GM12878 (cell line): ENCODE data around the gene PATE2. TPM values are rescaled to one million over a fixed set of nuclear protein-coding genes. Genes with fewer than 3 reads are reported as not detected.

ENCODE experiments used
- ATAC-seq: fragments of 200-7000 bp; cut with Tn5 transposase; 3 replicates; pipeline ENCODE4 v1.9.1; 2020; ENCODE audit warnings: mild to moderate bottlenecking, moderate library complexity
- BruUV-seq: library from RNA; stranded (reverse); fragments of 400-500 nt; replicated peaks from 2 replicates; lab custom pipeline; 2021; lab: Mats Ljungman, UMichigan
- CTCF ChIA-PET: fragments of 300-600 bp; sonication (Branson Sonifier 250); formaldehyde crosslinking; extraction: SDS; loops from one replicate; lab custom pipeline; 2021; ENCODE audit warnings: inconsistent platforms; lab: Yijun Ruan, JAX
- POLR2A ChIA-PET: fragments of 350-600 bp; formaldehyde crosslinking; extraction: SDS; loops from one replicate; lab custom pipeline; 2021; ENCODE audit warnings: inconsistent platforms; lab: Charles Lee
- RAD21 ChIA-PET: fragments of 300-600 bp; sonication (Branson Sonifier 250); formaldehyde crosslinking; loops from one replicate; lab custom pipeline; 2023; ENCODE audit warnings: antibody characterized with exemption; ENCODE audit not compliant: unreplicated experiment; lab: Charles Lee
- SMC1A ChIA-PET: fragments of 300-600 bp; sonication (Branson Sonifier 250); formaldehyde crosslinking; loops from one replicate; lab custom pipeline; 2023; ENCODE audit not compliant: unreplicated experiment, uncharacterized antibody; lab: Charles Lee
- DNase-seq: peaks from one replicate; pipeline ENCODE4 v3.0.0-alpha.2; 2011; ENCODE audit warnings: low read depth, low spot score
- FAIRE-seq: peaks from 3 replicates; lab custom pipeline; 2011; peaks lifted over from hg19 to GRCh38; lab: Jason Lieb, UNC
- H2AFZ ChIP-seq: 2 replicates; pipeline ENCODE4 v1.6.0; 2011; ENCODE audit warnings: low read depth, low read length, control low read depth; ENCODE audit not compliant: control insufficient read depth
- H3K27ac ChIP-seq: 2 replicates; pipeline ENCODE4 v1.5.1; 2011; ENCODE audit warnings: control low read depth; ENCODE audit not compliant: control insufficient read depth, insufficient read depth
- H3K27me3 ChIP-seq, 2 experiments: replicated peaks in 1 of 2; 2 replicates each; pipeline versions ENCODE4 v1.6.0 to v1.6.1; 2011; ENCODE audit warnings: low read length in 1 of 2; ENCODE audit not compliant: control insufficient read depth in 2 of 2, insufficient read depth in 2 of 2
- H3K36me3 ChIP-seq, 2 experiments: 2 replicates each; pipeline ENCODE4 v1.5.1; 2011; ENCODE audit warnings: low read length in 1 of 2; ENCODE audit not compliant: control insufficient read depth in 2 of 2, insufficient read depth in 2 of 2
- H3K4me1 ChIP-seq: 2 replicates; pipeline ENCODE4 v1.6.1; 2011; ENCODE audit warnings: mild to moderate bottlenecking, low read length, moderate library complexity, mixed read lengths; ENCODE audit not compliant: control insufficient read depth, insufficient read depth
- H3K4me2 ChIP-seq: 2 replicates; pipeline ENCODE4 v1.6.0; 2011; ENCODE audit warnings: control low read depth; ENCODE audit not compliant: control insufficient read depth, insufficient read depth
- H3K4me3 ChIP-seq: fragments of 200-600 bp; sonication (generic); 2 replicates; pipeline ENCODE4 v1.5.1; 2016
- H3K79me2 ChIP-seq: 2 replicates; pipeline ENCODE4 v1.6.0; 2011; ENCODE audit warnings: low read length; ENCODE audit not compliant: control insufficient read depth, insufficient read depth
- H3K9ac ChIP-seq: 2 replicates; pipeline ENCODE4 v1.8.0; 2011; ENCODE audit warnings: low read length, control low read depth, mixed read lengths; ENCODE audit not compliant: control insufficient read depth, insufficient read depth
- H3K9me3 ChIP-seq: replicated peaks from 3 replicates; pipeline ENCODE4 v1.5.1; 2011; ENCODE audit warnings: mild to moderate bottlenecking, low read length; ENCODE audit not compliant: control insufficient read depth, insufficient read depth
- H4K20me1 ChIP-seq: 2 replicates; pipeline ENCODE4 v1.6.0; 2011; ENCODE audit not compliant: control insufficient read depth, insufficient read depth
- IKZF1 ChIP-seq: fragments of 450-650 bp; conservative IDR thresholded peaks from 2 replicates; pipeline ENCODE4 v1.6.1; 2017; ENCODE audit warnings: antibody characterized with exemption, mild to moderate bottlenecking
- JUNB ChIP-seq: IDR thresholded peaks from 2 replicates; pipeline ENCODE4 v1.6.1; 2016; ENCODE audit warnings: antibody characterized with exemption, mild to moderate bottlenecking
- NFYB ChIP-seq: IDR thresholded peaks from 2 replicates; pipeline ENCODE4 v1.6.1; 2011; ENCODE audit warnings: low read depth, mild to moderate bottlenecking, low read length, improper control_type of control experiment, moderate library complexity; ENCODE audit not compliant: insufficient read depth
- TARDBP ChIP-seq: IDR thresholded peaks from 2 replicates; pipeline ENCODE4 v1.6.1; 2016; ENCODE audit warnings: borderline replicate concordance
- TCF3 ChIP-seq: IDR thresholded peaks from 2 replicates; pipeline ENCODE4 v1.6.1; 2012; ENCODE audit warnings: low read depth, mild to moderate bottlenecking, low read length, borderline replicate concordance; ENCODE audit not compliant: insufficient read depth
- WGBS: methylation state at CpG from one replicate; pipeline ENCODE4 v1.1.6; 2016; ENCODE audit warnings: low lambda C conversion rate; ENCODE audit not compliant: insufficient replicate concordance, insufficient coverage; ENCODE audit errors: missing lambda C conversion rate; 5-methylcytosine and 5-hydroxymethylcytosine counted together
- in situ Hi-C: fragments of 300-500 bp; cut with MboI; formaldehyde crosslinking; loops from 9 replicates; pipeline ENCODE4 v1.14.3; 2018; ENCODE audit warnings: mixed read lengths
- intact Hi-C: fragments of 100-400 bp; cut with micrococcal nuclease; formaldehyde crosslinking; loops from one replicate; pipeline ENCODE4 v1.14.2; 2022; ENCODE audit not compliant: unreplicated experiment
- polyA plus RNA-seq, 11 experiments: library from polyadenylated mRNA; depleted of rRNA in 4 of 11; unstranded in 6 of 11; stranded (reverse) in 5 of 11; fragments of >200 nt; fragmentation: Nextera tagmentation in 4 of 11; fragmentation: Illumina TruSeq in 1 of 11; extraction: Ambion mirVana in 4 of 11; extraction: Trizol in 1 of 11; gene quantifications; 1 replicate in 1 of 11; 2 replicates in 10 of 11; pipeline versions ENCODE4 v1.2.1 to v1.2.3, GENCODE V29; 2011 to 2016; ENCODE audit warnings: inconsistent platforms in 2 of 11, missing spikeins in 2 of 11, low read depth in 1 of 11
- total RNA-seq, 4 experiments: library from RNA; depleted of rRNA in 3 of 4; stranded (reverse); fragments of >200 nt in 3 of 4; fragmentation: Illumina TruSeq in 1 of 4; extraction: Trizol in 1 of 4; gene quantifications; 2 replicates each; pipeline versions ENCODE4 v1.2.1 to v1.2.3, GENCODE V29; 2013 to 2021
- TF ChIP-seq, protein P1 (sequence below): fragments of 150-350 bp; IDR thresholded peaks from 2 replicates; pipeline ENCODE4 v1.6.1; 2014; ENCODE audit warnings: mild to moderate bottlenecking, low read depth, low read length
- TF ChIP-seq, protein P2 (sequence below): IDR thresholded peaks from 2 replicates; pipeline ENCODE4 v1.6.1; 2011; ENCODE audit warnings: borderline replicate concordance, low read depth, mild to moderate bottlenecking, moderate library complexity, mixed read lengths, low read length; ENCODE audit not compliant: insufficient read depth; ENCODE audit errors: extremely low read length
- TF ChIP-seq, protein P3 (sequence below): fragments of 450-650 bp; IDR thresholded peaks from 2 replicates; pipeline ENCODE4 v1.6.1; 2018; ENCODE audit warnings: borderline replicate concordance, mild to moderate bottlenecking; ENCODE audit not compliant: partially characterized antibody

Gene PATE2
- total and polyA plus RNA-seq, 10 of the 15 experiments (the other 5 are each of a cell fraction or from before 2014, with no cell fraction given), result 0.04 to 0.09 (median 0.09) TPM; not detected in 7

DNA sequence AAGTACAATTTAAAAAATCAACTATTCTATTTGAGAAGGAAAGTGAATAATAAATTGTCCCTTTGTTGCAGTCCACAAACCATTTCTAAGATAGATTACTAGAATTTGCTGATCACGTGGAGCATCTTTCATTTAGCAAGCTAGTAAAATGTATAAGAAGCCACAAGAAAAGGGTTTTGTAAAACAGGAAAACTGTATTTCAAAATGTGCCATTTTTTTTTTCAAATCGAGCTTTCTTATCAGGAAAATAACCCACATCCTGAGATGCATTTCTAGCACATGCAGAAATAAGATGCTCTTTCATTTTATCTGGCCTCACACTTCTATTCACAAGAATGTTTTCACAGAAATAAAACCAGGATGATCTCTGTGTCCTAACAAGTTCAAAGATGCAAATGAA is 6.0 kb upstream of the PATE2 start:
- SMC1A ChIA-PET, result no interaction called here
- TF ChIP-seq, protein P1, sequence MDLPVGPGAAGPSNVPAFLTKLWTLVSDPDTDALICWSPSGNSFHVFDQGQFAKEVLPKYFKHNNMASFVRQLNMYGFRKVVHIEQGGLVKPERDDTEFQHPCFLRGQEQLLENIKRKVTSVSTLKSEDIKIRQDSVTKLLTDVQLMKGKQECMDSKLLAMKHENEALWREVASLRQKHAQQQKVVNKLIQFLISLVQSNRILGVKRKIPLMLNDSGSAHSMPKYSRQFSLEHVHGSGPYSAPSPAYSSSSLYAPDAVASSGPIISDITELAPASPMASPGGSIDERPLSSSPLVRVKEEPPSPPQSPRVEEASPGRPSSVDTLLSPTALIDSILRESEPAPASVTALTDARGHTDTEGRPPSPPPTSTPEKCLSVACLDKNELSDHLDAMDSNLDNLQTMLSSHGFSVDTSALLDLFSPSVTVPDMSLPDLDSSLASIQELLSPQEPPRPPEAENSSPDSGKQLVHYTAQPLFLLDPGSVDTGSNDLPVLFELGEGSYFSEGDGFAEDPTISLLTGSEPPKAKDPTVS, result no peak
- TF ChIP-seq, protein P2, sequence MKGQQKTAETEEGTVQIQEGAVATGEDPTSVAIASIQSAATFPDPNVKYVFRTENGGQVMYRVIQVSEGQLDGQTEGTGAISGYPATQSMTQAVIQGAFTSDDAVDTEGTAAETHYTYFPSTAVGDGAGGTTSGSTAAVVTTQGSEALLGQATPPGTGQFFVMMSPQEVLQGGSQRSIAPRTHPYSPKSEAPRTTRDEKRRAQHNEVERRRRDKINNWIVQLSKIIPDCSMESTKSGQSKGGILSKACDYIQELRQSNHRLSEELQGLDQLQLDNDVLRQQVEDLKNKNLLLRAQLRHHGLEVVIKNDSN, result no peak
- TF ChIP-seq, protein P3, sequence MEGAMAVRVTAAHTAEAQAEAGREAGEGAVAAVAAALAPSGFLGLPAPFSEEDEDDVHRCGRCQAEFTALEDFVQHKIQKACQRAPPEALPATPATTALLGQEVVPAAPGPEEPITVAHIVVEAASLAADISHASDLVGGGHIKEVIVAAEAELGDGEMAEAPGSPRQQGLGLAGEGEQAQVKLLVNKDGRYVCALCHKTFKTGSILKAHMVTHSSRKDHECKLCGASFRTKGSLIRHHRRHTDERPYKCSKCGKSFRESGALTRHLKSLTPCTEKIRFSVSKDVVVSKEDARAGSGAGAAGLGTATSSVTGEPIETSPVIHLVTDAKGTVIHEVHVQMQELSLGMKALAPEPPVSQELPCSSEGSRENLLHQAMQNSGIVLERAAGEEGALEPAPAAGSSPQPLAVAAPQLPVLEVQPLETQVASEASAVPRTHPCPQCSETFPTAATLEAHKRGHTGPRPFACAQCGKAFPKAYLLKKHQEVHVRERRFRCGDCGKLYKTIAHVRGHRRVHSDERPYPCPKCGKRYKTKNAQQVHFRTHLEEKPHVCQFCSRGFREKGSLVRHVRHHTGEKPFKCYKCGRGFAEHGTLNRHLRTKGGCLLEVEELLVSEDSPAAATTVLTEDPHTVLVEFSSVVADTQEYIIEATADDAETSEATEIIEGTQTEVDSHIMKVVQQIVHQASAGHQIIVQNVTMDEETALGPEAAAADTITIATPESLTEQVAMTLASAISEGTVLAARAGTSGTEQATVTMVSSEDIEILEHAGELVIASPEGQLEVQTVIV, result no peak
- no peak for TF ChIP-seq IKZF1
- TF ChIP-seq TARDBP, result no peak
- no peak for TF ChIP-seq TCF3
- no peak for TF ChIP-seq JUNB
- TF ChIP-seq NFYB, result no peak
- TF ChIP-seq, all 136 proteins: peak for 0
- DNase-seq (no peak), ATAC-seq (no peak), FAIRE-seq (no peak)
- ChIA-PET CTCF (no interaction called here), POLR2A (no interaction called here), RAD21 (no interaction called here)
- Histone ChIP-seq H4K20me1 (no peaks in the 10 kb centered on the region), H2AFZ (no peak overlapping the region), H3K79me2 (no peaks in the 10 kb centered on the region), H3K4me1 (no peaks in the 10 kb centered on the region), H3K36me3 (no peaks in the 10 kb centered on the region), H3K9ac (no peak overlapping the region), H3K4me2 (no peak overlapping the region), H3K27me3 (no peaks in the 10 kb centered on the region), H3K9me3 (no peaks in the 10 kb centered on the region), H3K27ac (no peak overlapping the region), H3K4me3 (no peak overlapping the region)
- in situ Hi-C loops (no loop called here), intact Hi-C loops (no loop called here)
- WGBS, result 11% methylated on average over 2 of the region's 2 CpGs
- no TSS peak for BruUV-seq
